Sigmoid colon (tissue), 4 donors: ENCODE data around the gene PRKN.

ENCODE experiments used
- POLR2AphosphoS5 ChIP-seq, 4 donors: sonication (generic); formaldehyde crosslinking; IDR thresholded peaks; one replicate each; pipeline ENCODE4 v1.6.1; 2017; ENCODE audit warnings: antibody characterized with exemption in 4 of 4
- TF ChIP-seq, protein P1 (sequence below), 4 experiments: fragments of 450-650 bp in 3 of 4; fragments of 200-600 bp in 1 of 4; IDR thresholded peaks; one replicate each; pipeline ENCODE4 v1.5.1; 2016 to 2019; ENCODE audit warnings: antibody characterized with exemption in 4 of 4, mild to moderate bottlenecking in 3 of 4, moderate library complexity in 2 of 4

DNA sequence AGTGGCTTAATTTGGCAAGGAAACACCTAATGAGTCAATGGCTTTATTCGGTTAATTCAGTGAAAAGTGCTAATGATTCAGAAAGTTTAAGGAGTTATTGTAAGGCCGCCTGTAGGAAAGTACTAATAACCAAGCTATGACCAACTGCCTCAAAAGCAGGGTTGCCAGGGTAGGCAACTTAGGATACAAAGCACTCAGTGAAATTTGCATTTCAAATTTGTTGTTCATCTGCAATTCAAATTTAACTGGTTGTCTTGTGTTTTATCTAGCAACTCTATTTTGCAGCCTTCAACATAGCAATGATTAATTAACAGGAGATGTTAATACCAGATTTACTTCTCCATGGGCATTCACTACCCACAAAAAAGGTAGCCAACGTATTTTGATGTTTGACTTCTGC lies 412.3 kb downstream of the PRKN start:
- TF ChIP-seq, protein P1, sequence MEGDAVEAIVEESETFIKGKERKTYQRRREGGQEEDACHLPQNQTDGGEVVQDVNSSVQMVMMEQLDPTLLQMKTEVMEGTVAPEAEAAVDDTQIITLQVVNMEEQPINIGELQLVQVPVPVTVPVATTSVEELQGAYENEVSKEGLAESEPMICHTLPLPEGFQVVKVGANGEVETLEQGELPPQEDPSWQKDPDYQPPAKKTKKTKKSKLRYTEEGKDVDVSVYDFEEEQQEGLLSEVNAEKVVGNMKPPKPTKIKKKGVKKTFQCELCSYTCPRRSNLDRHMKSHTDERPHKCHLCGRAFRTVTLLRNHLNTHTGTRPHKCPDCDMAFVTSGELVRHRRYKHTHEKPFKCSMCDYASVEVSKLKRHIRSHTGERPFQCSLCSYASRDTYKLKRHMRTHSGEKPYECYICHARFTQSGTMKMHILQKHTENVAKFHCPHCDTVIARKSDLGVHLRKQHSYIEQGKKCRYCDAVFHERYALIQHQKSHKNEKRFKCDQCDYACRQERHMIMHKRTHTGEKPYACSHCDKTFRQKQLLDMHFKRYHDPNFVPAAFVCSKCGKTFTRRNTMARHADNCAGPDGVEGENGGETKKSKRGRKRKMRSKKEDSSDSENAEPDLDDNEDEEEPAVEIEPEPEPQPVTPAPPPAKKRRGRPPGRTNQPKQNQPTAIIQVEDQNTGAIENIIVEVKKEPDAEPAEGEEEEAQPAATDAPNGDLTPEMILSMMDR (IDR thresholded peaks at IDR 0.05), result no peak
- no peak for TF ChIP-seq POLR2AphosphoS5 (IDR thresholded peaks at IDR 0.05)
